Activated T-helper 2 cell treated with anti-CD3 and anti-CD28 coated beads, Interferon-gamma antibody, Interleukin-2, Interleukin-4, amounts not matched to agents 10 μg/mL and 5 μg/mL and 100 μg/mL, durations not matched to agents 14 hours and 24 hours and 36 hours (primary cell): Measurements from ENCODE around the gene NYAP1. TPM values are rescaled to one million over a fixed set of nuclear protein-coding genes. Genes with fewer than 3 reads are reported as not detected.

ENCODE experiments used
- DNase-seq: peaks from one replicate; pipeline ENCODE4 v3.0.0; 2021; ENCODE audit warnings: low spot score
- H3K27ac Mint-ChIP-seq: one replicate; pipeline ENCODE4 v1.8.0; 2021; ENCODE audit warnings: mixed read lengths
- H3K27me3 Mint-ChIP-seq: one replicate; pipeline ENCODE4 v1.8.0; 2021; ENCODE audit warnings: low read depth, mixed read lengths
- H3K36me3 Mint-ChIP-seq: one replicate; pipeline ENCODE4 v1.8.0; 2021; ENCODE audit warnings: low read depth, mixed read lengths
- H3K4me1 Mint-ChIP-seq: one replicate; pipeline ENCODE4 v1.8.0; 2021; ENCODE audit warnings: low read depth, mixed read lengths
- H3K4me3 Mint-ChIP-seq: one replicate; pipeline ENCODE4 v1.8.0; 2021; ENCODE audit warnings: low read depth, mild to moderate bottlenecking, moderate library complexity, mixed read lengths
- H3K9me3 Mint-ChIP-seq: one replicate; pipeline ENCODE4 v1.8.0; 2021; ENCODE audit warnings: mixed read lengths
- intact Hi-C: fragments of 100-400 bp; cut with micrococcal nuclease; formaldehyde crosslinking; loops from one replicate; pipeline ENCODE4 v1.15.1; 2023
- total RNA-seq: library from RNA; stranded (reverse); gene quantifications from 2 replicates; pipeline ENCODE4 v1.2.3, GENCODE V29; 2022

NYAP1 gene
- total RNA-seq, 1 donor from 2014 or later = 0.27 TPM

- Mint-ChIP-seq H3K27ac (peak within 1 kb of the TSS; percentile 88), H3K27me3 (no peaks in the 10 kb centered on the region), H3K4me1 (peaks cover 26% of the 10 kb centered on the region), H3K9me3 (no peaks in the 10 kb centered on the region), H3K36me3 (peaks cover 30% of the 10 kb centered on the region), H3K4me3 (peak within 1 kb of the TSS; percentile 99)
- intact Hi-C loops = loop anchor here (1.0 to 10.0 kb wide), 6 partner anchors 50 to 196 kb away; partner anchors contain the start of genes AGFG2, FBXO24, GNB2 and LRCH4
- peak; percentile 86 for DNase-seq
These were observed 4.6 kb upstream of the NYAP1 start, which contains the start of gene TSC22D4 for GRCh38 chr7:100478958-100479660. Gene TSC22D4 (minus strand): TSS chr7:100479214. CDS start chr7:100478038, 1,176 bp downstream.

DNA sequence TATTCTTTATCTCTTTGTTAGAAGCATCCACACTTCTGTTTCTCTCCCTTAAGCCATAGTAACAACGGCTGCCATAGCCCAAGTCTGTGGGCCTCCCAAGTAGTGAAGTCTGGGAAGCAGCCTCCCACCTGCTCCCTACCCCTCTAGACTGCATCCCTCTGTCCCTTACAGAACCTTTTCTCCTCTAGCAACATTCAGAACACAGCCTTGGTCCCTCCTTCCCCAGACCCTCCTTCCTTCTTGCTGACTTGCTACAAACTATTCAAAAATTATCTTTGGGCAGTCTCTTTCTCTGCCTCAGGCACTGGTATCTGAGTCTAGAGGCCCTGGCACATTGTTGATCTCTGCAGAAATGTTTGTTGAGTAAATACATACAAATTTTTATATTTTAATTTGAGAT, 2.3 kb upstream of the NYAP1 start:
- Mint-ChIP-seq H3K9me3 (no peaks in the 10 kb centered on the region), H3K4me3 (no peak overlapping the region), H3K4me1 (peaks cover 12% of the 10 kb centered on the region), H3K36me3 (peaks cover 11% of the 10 kb centered on the region), H3K27ac (no peak overlapping the region), H3K27me3 (peaks cover 2% of the 10 kb centered on the region)
- DNase-seq = no peak
- intact Hi-C loops = no loop called here

DNA sequence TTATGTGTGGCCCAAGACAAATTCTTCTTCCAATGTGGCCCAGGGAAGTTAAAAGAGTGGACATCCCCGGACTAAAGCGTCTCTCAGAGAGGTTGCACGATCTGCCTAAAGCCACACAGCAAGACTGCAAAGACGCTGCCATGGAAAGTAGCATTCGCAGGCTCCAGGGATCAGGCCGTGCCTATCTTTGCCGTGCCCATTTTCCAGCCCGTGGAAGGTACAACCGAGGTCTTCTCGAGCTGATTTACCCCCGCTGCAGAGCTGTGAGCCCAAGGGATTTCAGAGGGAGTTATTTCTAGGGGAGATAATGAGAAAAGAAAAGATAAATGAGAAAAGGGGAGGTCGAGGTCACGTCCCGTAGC, 1.0 kb upstream of the NYAP1 start:
- H3K4me3 Mint-ChIP-seq = peak overlapping the region; percentile 90

DNA sequence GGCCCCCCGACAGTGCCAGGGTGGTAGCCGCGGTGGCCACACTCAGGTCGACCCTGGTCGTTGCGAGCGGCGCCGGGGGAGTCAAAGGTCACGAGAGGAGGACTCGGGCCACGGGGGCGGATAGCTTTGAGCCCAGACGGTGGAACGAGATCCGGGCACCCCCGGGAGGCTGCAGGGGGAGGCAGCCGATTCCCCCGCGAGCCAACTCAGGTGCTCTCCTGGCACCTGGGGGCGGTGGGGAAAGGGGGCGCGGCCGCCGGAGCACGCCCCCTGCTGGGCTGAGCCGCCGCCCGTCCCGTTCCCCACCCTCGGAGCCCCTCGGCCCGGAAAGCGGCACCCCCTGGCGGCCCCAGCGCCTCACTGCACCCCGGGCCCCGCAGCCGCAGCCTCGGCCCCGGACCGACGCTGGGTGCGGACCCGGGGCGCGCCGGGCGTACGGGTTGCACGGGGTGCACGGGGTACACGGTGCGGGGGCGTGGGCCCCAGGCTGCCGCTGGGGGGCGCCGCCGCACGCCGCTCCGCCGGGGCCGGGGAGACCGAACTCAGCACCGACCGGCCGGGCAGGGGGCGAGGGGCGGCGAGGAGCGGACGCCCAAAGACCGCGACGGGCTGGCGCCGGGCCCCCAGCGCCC, 521 bp upstream of the NYAP1 start:
- Mint-ChIP-seq H3K9me3 (no peaks in the 10 kb centered on the region), H3K4me3 (peak overlapping the region; percentile 90), H3K27me3 (peaks cover 2% of the 10 kb centered on the region), H3K36me3 (peaks cover 2% of the 10 kb centered on the region), H3K27ac (no peak overlapping the region), H3K4me1 (peaks cover 8% of the 10 kb centered on the region)
- intact Hi-C loops = no loop called here
- peak; percentile 71 for DNase-seq

More for the DNA sequence above, 1.0 kb upstream of the NYAP1 start:
- Mint-ChIP-seq H3K27me3 (peaks cover 2% of the 10 kb centered on the region), H3K4me1 (peaks cover 8% of the 10 kb centered on the region), H3K9me3 (no peaks in the 10 kb centered on the region), H3K27ac (peak overlapping the region; percentile 9), H3K36me3 (peaks cover 4% of the 10 kb centered on the region)
- intact Hi-C loops = no loop called here
- no peak for DNase-seq

- H3K9me3 Mint-ChIP-seq = no peaks in the 10 kb centered on the region
- no peaks in the 10 kb centered on the region for H3K36me3 Mint-ChIP-seq
- H3K27ac Mint-ChIP-seq = no peak overlapping the region
- peaks cover 5% of the 10 kb centered on the region for H3K4me1 Mint-ChIP-seq
- intact Hi-C loops = no loop called here
- peak overlapping the region; percentile 4 for H3K4me3 Mint-ChIP-seq
- DNase-seq = no peak
- peaks cover 2% of the 10 kb centered on the region for H3K27me3 Mint-ChIP-seq
These were observed 932 bp downstream of the NYAP1 start for GRCh38 chr7:100484673-100485045.

DNA sequence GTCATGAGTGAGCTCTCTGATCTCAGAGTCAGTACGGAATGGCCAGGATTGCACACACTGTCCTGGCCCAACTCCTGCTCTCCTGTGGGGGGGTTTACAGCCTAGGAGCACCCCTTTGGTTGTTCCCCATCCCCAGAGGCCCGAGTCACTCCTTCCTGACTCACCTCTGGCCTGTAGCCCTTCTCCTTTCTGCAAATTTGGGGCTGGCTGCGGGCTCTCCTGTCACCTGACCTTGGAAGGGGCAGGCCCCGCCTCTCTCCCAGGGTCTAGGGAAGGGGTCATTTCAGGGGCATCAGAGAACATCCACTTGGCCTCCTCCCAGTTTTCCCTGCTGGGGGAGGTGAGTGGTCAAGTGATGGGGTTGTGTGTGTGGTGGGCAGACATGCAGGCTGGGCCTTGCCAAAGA, 1.7 kb downstream of the NYAP1 start:
- no peak for DNase-seq
- H3K36me3 Mint-ChIP-seq = no peaks in the 10 kb centered on the region
- no peaks in the 10 kb centered on the region for H3K9me3 Mint-ChIP-seq
- peaks cover 5% of the 10 kb centered on the region for H3K4me1 Mint-ChIP-seq
- no peak overlapping the region for H3K4me3 Mint-ChIP-seq
- H3K27ac Mint-ChIP-seq = no peak overlapping the region
- H3K27me3 Mint-ChIP-seq = peaks cover 2% of the 10 kb centered on the region
- intact Hi-C loops = no loop called here

- Mint-ChIP-seq H3K27ac (no peak overlapping the region), H3K27me3 (peaks cover 2% of the 10 kb centered on the region), H3K9me3 (no peaks in the 10 kb centered on the region), H3K36me3 (no peaks in the 10 kb centered on the region), H3K4me1 (peaks cover 5% of the 10 kb centered on the region), H3K4me3 (peak overlapping the region; percentile 39)
- DNase-seq = no peak
- intact Hi-C loops = no loop called here
These were observed 2.4 kb downstream of the NYAP1 start for GRCh38 chr7:100486111-100486636.

DNA sequence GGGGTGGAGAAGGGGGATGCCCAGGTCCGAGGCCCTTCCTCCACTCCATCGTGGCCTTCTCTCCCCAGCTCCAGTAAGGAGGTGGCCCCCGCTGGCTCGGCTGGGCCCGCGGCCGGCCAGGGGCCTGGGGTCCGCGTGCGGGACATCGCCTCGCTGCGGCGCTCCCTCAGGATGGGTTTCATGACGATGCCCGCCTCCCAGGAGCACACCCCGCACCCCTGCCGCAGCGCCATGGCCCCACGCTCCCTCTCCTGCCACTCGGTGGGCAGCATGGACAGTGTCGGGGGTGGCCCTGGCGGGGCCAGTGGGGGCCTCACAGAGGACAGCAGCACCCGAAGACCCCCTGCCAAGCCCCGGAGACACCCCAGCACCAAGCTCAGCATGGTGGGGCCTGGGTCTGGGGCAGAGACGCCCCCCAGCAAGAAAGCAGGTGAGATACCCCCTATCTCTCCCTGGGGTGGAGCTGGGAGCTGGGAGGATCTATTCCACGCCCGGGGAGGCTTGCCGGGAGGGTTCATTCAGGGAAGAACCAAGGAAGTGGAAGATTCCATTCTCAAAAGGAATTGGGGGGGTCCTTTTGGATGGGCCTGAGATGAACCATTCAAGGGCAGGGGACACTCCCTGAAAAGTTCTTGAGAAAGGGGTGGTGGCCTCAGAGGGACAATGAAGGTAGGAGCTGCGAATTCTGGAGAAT, 3.2 kb downstream of the NYAP1 start:
- Mint-ChIP-seq H3K27ac (no peak overlapping the region), H3K36me3 (no peaks in the 10 kb centered on the region), H3K4me3 (no peak overlapping the region), H3K4me1 (peaks cover 5% of the 10 kb centered on the region), H3K27me3 (peaks cover 5% of the 10 kb centered on the region), H3K9me3 (no peaks in the 10 kb centered on the region)
- intact Hi-C loops = no loop called here
- DNase-seq = no peak

- no peaks in the 10 kb centered on the region for H3K36me3 Mint-ChIP-seq
- H3K4me3 Mint-ChIP-seq = no peak overlapping the region
- intact Hi-C loops = no loop called here
- peaks cover 13% of the 10 kb centered on the region for H3K27me3 Mint-ChIP-seq
- DNase-seq = no peak
- no peaks in the 10 kb centered on the region for H3K9me3 Mint-ChIP-seq
- H3K4me1 Mint-ChIP-seq = peaks cover 5% of the 10 kb centered on the region
- H3K27ac Mint-ChIP-seq = no peak overlapping the region
These were observed 4.8 kb downstream of the NYAP1 start for GRCh38 chr7:100488333-100489095.

DNA sequence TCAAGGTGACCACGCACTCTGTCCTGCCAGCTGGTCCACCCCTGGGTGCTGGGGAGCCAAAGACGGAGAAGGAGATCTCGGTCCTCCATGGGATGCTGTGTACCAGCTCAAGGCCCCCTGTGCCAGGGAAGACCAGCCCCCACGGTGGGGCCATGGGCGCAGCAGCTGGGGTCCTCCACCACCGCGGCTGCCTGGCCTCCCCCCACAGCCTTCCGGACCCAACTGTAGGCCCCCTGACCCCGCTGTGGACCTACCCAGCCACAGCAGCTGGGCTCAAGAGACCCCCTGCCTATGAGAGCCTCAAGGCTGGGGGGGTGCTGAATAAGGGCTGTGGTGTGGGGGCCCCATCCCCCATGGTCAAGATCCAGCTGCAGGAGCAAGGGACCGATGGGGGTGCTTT, 5.4 kb downstream of the NYAP1 start:
- Mint-ChIP-seq H3K27ac (no peak overlapping the region), H3K4me3 (no peak overlapping the region), H3K9me3 (no peaks in the 10 kb centered on the region), H3K36me3 (no peaks in the 10 kb centered on the region), H3K4me1 (peaks cover 8% of the 10 kb centered on the region), H3K27me3 (peaks cover 16% of the 10 kb centered on the region)
- intact Hi-C loops = no loop called here
- no peak for DNase-seq

DNA sequence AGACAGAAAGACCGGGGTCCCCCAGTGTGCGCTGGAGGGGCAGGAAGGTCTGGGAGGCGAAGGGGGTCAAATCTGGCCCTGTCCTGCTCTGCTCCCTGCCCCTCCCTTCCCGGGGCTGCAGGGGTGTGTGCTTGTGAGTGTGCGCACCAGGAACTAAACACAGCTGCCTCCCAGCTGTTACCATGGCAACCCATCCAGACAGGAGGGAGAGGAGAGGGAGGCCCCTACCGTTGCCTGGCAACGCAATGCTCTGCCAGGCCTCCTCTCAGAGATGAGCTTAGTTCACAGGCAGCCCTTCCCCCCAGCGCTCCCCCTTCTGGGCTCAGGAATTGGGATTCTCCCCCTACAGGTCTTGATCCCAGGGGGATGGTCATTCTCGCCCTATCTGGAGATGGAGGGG, 6.1 kb downstream of the NYAP1 start:
- peak; percentile 33 for DNase-seq
- peaks cover 16% of the 10 kb centered on the region for H3K27me3 Mint-ChIP-seq

GRCh38 chr7:100490483-100491191, 6.9 kb downstream of the NYAP1 start:
- H3K27me3 Mint-ChIP-seq = peaks cover 16% of the 10 kb centered on the region
- DNase-seq = no peak
- no peak overlapping the region for H3K27ac Mint-ChIP-seq
- H3K9me3 Mint-ChIP-seq = no peaks in the 10 kb centered on the region
- peaks cover 11% of the 10 kb centered on the region for H3K4me1 Mint-ChIP-seq
- no peak overlapping the region for H3K4me3 Mint-ChIP-seq
- intact Hi-C loops = no loop called here
- no peaks in the 10 kb centered on the region for H3K36me3 Mint-ChIP-seq

More for the DNA sequence above, 6.1 kb downstream of the NYAP1 start:
- intact Hi-C loops = no loop called here
- Mint-ChIP-seq H3K4me3 (no peak overlapping the region), H3K9me3 (no peaks in the 10 kb centered on the region), H3K36me3 (no peaks in the 10 kb centered on the region), H3K27ac (no peak overlapping the region), H3K4me1 (peaks cover 11% of the 10 kb centered on the region)
